A549 treated with ZK216348 at 1 μM for 4 hours (cell line): ENCODE measurements around the gene KRT34. TPM values are rescaled to one million over a fixed set of nuclear protein-coding genes. Genes with fewer than 3 reads are reported as not detected.

Experiments used
- total RNA-seq: library from RNA; stranded (reverse); fragments of 200-300 nt; extraction: Qiagen RNA extraction; gene quantifications from 5 replicates; pipeline ENCODE4 v1.2.3, GENCODE V29; 2022; ENCODE audit warnings: low read depth

Gene KRT34
- 0.20 to 0.78 TPM (median 0.31 TPM) in 5 replicates for total RNA-seq

DNA sequence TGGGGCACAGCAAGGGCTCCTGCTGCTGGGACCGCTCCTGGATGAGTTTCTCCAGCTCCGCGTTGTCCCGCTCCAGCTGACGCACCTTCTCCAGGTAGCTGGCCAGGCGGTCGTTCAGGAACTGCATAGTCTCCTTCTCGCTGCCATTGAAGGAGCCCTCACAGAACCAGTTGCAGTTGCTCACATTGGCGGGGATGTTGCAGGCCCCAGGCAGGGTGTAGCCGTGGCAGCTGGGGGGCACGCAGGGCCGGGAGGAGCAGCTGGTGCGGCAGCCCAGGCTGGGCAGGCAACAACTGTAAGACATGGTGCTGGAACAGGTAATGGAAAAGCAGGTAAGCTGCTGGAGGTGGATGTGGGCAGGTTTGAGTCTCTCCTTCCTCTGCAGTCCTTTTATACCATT lies at the start of gene KRT34:
KRT34 (minus strand) TSS at position 364 of the 400 bp plus-strand sequence; CDS start at position 304, 60 bp downstream.

DNA sequence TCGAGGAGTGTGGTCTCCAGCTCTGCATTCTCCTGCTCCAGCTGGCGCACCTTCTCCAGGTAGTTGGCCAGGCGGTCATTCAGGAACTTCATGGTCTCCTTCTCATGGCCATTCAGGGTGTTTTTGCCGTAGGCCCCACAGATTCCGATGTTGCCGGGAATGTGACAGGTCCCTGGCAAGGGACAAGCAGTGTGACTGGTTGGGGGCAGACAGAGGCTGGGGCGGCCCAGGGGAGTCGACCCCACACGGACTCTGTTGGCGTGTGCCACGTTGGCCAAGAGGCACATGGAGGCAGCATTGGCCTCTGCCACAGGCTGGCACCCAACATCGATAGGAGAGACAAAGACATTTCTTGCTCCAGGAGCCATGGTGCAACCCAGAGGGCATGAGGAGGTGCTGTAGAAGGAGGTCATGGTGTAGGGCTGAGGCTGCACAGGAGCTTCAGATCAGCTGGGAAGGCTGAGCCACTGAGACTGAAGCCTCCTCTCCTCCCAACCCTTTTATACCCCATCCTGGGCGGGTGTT lies 42.1 kb upstream of the KRT34 start, which contains the start of gene KRT37:
KRT37 (minus strand) TSS at position 475 of the 525 bp plus-strand sequence; CDS start at position 413, 62 bp downstream.

DNA sequence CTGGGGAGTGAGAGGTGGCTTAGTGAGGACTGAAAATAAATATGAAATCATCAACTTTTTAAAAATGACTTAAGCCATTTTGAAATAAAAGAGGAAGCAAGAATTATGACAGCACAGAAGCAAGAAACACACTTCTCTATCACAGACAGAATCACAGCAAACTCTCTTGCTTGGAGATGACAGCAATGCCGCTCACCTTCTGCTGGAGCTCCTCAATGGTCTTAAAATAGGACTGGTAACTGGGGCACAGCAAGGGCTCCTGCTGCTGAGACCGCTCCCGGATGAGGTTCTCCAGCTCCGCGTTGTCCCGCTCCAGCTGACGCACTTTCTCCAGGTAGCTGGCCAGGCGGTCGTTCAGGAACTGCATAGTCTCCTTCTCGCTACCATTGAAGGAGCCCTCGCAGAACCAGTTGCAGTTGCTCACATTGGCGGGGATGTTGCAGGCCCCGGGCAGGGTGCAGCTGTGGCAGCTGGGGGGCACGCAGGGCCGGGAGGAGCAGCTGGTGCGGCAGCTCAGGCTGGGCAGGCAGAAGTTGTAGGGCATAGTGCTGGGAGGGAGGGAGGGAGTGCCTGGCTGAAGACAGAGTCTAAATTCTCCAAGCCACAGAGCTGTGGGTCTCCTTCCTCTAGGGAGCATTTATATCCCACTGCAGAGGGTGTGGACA lies 15.0 kb upstream of the KRT34 start, which contains the start of gene KRT31:
KRT31 (minus strand) TSS at position 613 of the 665 bp plus-strand sequence; CDS start at position 544, 69 bp downstream.

DNA sequence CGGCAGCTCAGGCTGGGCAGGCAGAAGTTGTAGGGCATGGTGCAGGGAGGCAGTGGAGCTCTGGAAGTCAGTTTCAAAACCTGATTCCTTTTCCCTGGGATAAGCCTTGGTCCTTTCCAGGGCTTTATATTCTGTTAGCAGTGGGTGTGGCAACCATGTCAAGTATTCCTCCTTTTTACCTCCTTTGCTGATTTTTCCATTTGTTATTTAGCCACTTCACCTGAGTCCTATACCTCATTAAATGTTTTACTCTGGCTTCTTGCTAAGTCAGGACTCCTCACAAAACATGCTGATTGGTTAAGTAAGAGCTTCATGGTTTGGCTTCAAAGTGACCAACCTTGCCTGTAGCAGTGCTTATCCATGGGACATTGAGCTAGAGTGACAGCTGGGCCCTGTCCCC lies 12.4 kb downstream of the KRT34 start, which contains the start of gene KRT33B:
KRT33B (minus strand) TSS at position 101 of the 400 bp plus-strand sequence; CDS start at position 38, 63 bp downstream.

DNA sequence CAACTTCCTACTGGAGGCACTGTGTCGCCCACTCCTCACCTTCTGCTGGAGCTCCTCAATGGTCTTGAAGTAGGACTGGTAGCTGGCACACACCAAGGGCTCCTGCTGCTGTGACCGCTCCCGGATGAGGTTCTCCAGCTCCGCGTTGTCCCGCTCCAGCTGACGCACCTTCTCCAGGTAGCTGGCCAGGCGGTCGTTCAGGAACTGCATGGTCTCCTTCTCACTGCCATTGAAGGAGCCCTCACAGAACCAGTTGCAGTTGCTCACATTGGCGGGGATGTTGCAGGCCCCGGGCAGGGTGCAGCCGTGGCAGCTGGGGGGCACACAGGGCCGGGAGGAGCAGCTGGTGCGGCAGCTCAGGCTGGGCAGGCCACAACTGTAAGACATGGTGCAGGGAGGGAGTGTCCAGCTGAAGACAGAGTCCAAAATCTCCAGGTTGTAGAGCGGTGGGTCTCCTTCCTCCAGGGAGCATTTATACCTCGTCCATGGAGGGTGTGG lies 31.7 kb downstream of the KRT34 start, which contains the start of gene KRT33A:
KRT33A (minus strand) TSS at position 448 of the 498 bp plus-strand sequence; CDS start at position 387, 61 bp downstream.

Other genes starting within 250 kb of the KRT34 start
- not detected in 5 replicates for gene KRTAP4-6, start 241.8 kb downstream of the KRT34 start, total RNA-seq
- not detected in 5 replicates for gene KRTAP4-5, start 232.5 kb downstream of the KRT34 start, total RNA-seq
- gene KRTAP4-4, start 221.6 kb downstream of the KRT34 start, total RNA-seq, result not detected in 5 replicates
- not detected in 5 replicates for gene KRTAP4-3, start 214.1 kb downstream of the KRT34 start, total RNA-seq
- not detected in 5 replicates for gene KRTAP4-2, start 204.1 kb downstream of the KRT34 start, total RNA-seq
- 0.32 TPM in 1 of 5 replicates, not detected in the others for gene KRTAP4-1, start 197.4 kb downstream of the KRT34 start, total RNA-seq
- not detected in 5 replicates for gene KRTAP9-1, start 192.4 kb downstream of the KRT34 start, total RNA-seq
- not detected in 5 replicates for gene KRTAP9-2, start 155.7 kb downstream of the KRT34 start, total RNA-seq
- not detected in 5 replicates for gene KRTAP9-3, start 149.9 kb downstream of the KRT34 start, total RNA-seq
- not detected in 5 replicates for gene KRTAP9-8, start 144.3 kb downstream of the KRT34 start, total RNA-seq
- gene KRTAP9-4, start 132.6 kb downstream of the KRT34 start, total RNA-seq, result not detected in 5 replicates
- gene KRTAP9-9, start 126.9 kb downstream of the KRT34 start, total RNA-seq, result not detected in 5 replicates
- not detected in 5 replicates for gene KRTAP9-6, start 116.9 kb downstream of the KRT34 start, total RNA-seq
- gene KRTAP9-7, start 106.6 kb downstream of the KRT34 start, total RNA-seq, result not detected in 5 replicates
- gene KRTAP29-1, start 79.5 kb downstream of the KRT34 start, total RNA-seq, result not detected in 5 replicates
- gene KRTAP16-1, start 73.0 kb downstream of the KRT34 start, total RNA-seq, result not detected in 5 replicates
- gene KRTAP17-1, start 66.6 kb downstream of the KRT34 start, total RNA-seq, result not detected in 5 replicates
- gene KRT33A, start 31.5 kb downstream of the KRT34 start, total RNA-seq, result not detected in 5 replicates
- gene KRT33B, start 12.5 kb downstream of the KRT34 start, total RNA-seq, result not detected in 5 replicates
- not detected in 5 replicates for gene KRT31, start 15.3 kb upstream of the KRT34 start, total RNA-seq
- not detected in 5 replicates for gene KRT37, start 42.3 kb upstream of the KRT34 start, total RNA-seq
- gene KRT38, start 58.7 kb upstream of the KRT34 start, total RNA-seq, result not detected in 5 replicates
- gene KRT32, start 85.1 kb upstream of the KRT34 start, total RNA-seq, result not detected in 5 replicates
- not detected in 5 replicates for gene KRT35, start 98.8 kb upstream of the KRT34 start, total RNA-seq
- not detected in 5 replicates for gene KRT36, start 107.6 kb upstream of the KRT34 start, total RNA-seq
- gene KRT13, start 123.3 kb upstream of the KRT34 start, total RNA-seq, result 0.21 to 0.28 TPM in 2 of 5 replicates, not detected in the others
- 3.1 to 5.1 TPM (median 4.0 TPM) in 5 replicates for gene KRT15, start 136.6 kb upstream of the KRT34 start, total RNA-seq
- 32.9 to 64.6 TPM (median 54.2 TPM) in 5 replicates for gene KRT19, start 146.0 kb upstream of the KRT34 start, total RNA-seq
- gene KRT9, start 189.8 kb upstream of the KRT34 start, total RNA-seq, result not detected in 5 replicates
- 0.08 to 0.15 TPM (median 0.14 TPM) in 3 of 5 replicates, not detected in the others for gene KRT14, start 204.6 kb upstream of the KRT34 start, total RNA-seq
- gene KRT16, start 230.5 kb upstream of the KRT34 start, total RNA-seq, result 0.38 to 1.2 TPM (median 0.89 TPM) in 5 replicates
- gene KRT17, start 242.3 kb upstream of the KRT34 start, total RNA-seq, result 0.92 to 1.7 TPM (median 1.0 TPM) in 5 replicates